H7 (cell line): Measurements from ENCODE around the gene LHPP. TPM values are rescaled to one million over a fixed set of nuclear protein-coding genes. Genes with fewer than 3 reads are reported as not detected.
"Not testable (repeated sequence)": the region's sequence is repeated elsewhere in the genome, so short reads cannot be mapped to it uniquely, and the experiment has no call there.

Experiments used
- DNase-seq: peaks from one replicate; pipeline ENCODE4 v3.0.0; 2012
- H3K27me3 ChIP-seq: 2 replicates; pipeline ENCODE4 v1.6.0; 2011; ENCODE audit warnings: mild to moderate bottlenecking, low read length; ENCODE audit not compliant: control insufficient read depth, insufficient read depth
- H3K36me3 ChIP-seq: replicated peaks from 2 replicates; pipeline ENCODE4 v1.5.1; 2011; ENCODE audit warnings: low read length; ENCODE audit not compliant: control insufficient read depth, insufficient read depth
- H3K4me3 ChIP-seq: 2 replicates; pipeline ENCODE4 v1.5.1; 2011; ENCODE audit warnings: low read depth, mild to moderate bottlenecking, control low read depth, low read length, moderate library complexity; ENCODE audit not compliant: insufficient read depth
- total RNA-seq: library from RNA; depleted of rRNA; stranded (reverse); fragments of >200 nt; shearing (Covaris generic); gene quantifications from 2 replicates; pipeline ENCODE4 v1.2.3, GENCODE V29; 2014

Gene LHPP
- total RNA-seq, 1 experiment from 2014 or later = 26.2 TPM

- Histone ChIP-seq H3K27me3 (no peaks in the 10 kb centered on the region), H3K36me3 (no peaks in the 10 kb centered on the region), H3K4me3 (no peak overlapping the region)
- peak; percentile 66 for DNase-seq
Observed at GRCh38 chr10:124545351-124546054, 83.9 kb downstream of the LHPP start.

- no peaks in the 10 kb centered on the region for H3K36me3 ChIP-seq
- H3K27me3 ChIP-seq = no peaks in the 10 kb centered on the region
- peak; percentile 58 for DNase-seq
Observed at GRCh38 chr10:124546055-124546369, 84.4 kb downstream of the LHPP start.

GRCh38 chr10:124546957-124547646 is 85.5 kb downstream of the LHPP start:
- Histone ChIP-seq H3K36me3 (no peaks in the 10 kb centered on the region), H3K4me3 (no peak overlapping the region), H3K27me3 (no peaks in the 10 kb centered on the region)
- DNase-seq = no peak

More at GRCh38 chr10:124546055-124546369, 84.4 kb downstream of the LHPP start:
- no peak overlapping the region for H3K4me3 ChIP-seq

GRCh38 chr10:124547647-124548168 is 86.1 kb downstream of the LHPP start:
- no peaks in the 10 kb centered on the region for H3K27me3 ChIP-seq
- no peaks in the 10 kb centered on the region for H3K36me3 ChIP-seq
- H3K4me3 ChIP-seq = no peak overlapping the region
- DNase-seq = peak; percentile 61

- not testable (repeated sequence) for H3K27me3 ChIP-seq, H3K4me3 ChIP-seq, H3K36me3 ChIP-seq, DNase-seq
Observed at GRCh38 chr10:124549171-124549570, 87.5 kb downstream of the LHPP start.

GRCh38 chr10:124550293-124551034 is 88.8 kb downstream of the LHPP start:
- no peak overlapping the region for H3K4me3 ChIP-seq
- no peaks in the 10 kb centered on the region for H3K27me3 ChIP-seq
- DNase-seq = peak; percentile 57
- H3K36me3 ChIP-seq = no peaks in the 10 kb centered on the region

GRCh38 chr10:124551097-124551496 is 89.5 kb downstream of the LHPP start:
- peak; percentile 56 for DNase-seq
- Histone ChIP-seq H3K27me3 (no peaks in the 10 kb centered on the region), H3K36me3 (no peaks in the 10 kb centered on the region), H3K4me3 (no peak overlapping the region)

GRCh38 chr10:124551755-124552154 is 90.1 kb downstream of the LHPP start:
- peak; percentile 54 for DNase-seq
- no peak overlapping the region for H3K4me3 ChIP-seq
- H3K27me3 ChIP-seq = no peaks in the 10 kb centered on the region
- H3K36me3 ChIP-seq = no peaks in the 10 kb centered on the region

- no peak for DNase-seq
- no peaks in the 10 kb centered on the region for H3K27me3 ChIP-seq
- H3K36me3 ChIP-seq = no peaks in the 10 kb centered on the region
- no peak overlapping the region for H3K4me3 ChIP-seq
Observed at GRCh38 chr10:124552691-124553276, 91.2 kb downstream of the LHPP start.

- Histone ChIP-seq H3K27me3 (no peaks in the 10 kb centered on the region), H3K4me3 (no peak overlapping the region), H3K36me3 (no peaks in the 10 kb centered on the region)
- peak; percentile 87 for DNase-seq
Observed at GRCh38 chr10:124554085-124554858, 92.6 kb downstream of the LHPP start.

- Histone ChIP-seq H3K4me3 (no peak overlapping the region), H3K36me3 (no peaks in the 10 kb centered on the region), H3K27me3 (no peaks in the 10 kb centered on the region)
- no peak for DNase-seq
Observed at GRCh38 chr10:124557167-124557566, 95.5 kb downstream of the LHPP start.

- no peak for DNase-seq
- no peaks in the 10 kb centered on the region for H3K36me3 ChIP-seq
- H3K4me3 ChIP-seq = no peak overlapping the region
- H3K27me3 ChIP-seq = no peaks in the 10 kb centered on the region
Observed at GRCh38 chr10:124557648-124558338, 96.2 kb downstream of the LHPP start.
